ENCODE data around the gene ATG12. TPM values are rescaled to one million over a fixed set of nuclear protein-coding genes. Genes with fewer than 3 reads are reported as not detected.
"Not testable (repeated sequence)": the region's sequence is repeated elsewhere in the genome, so short reads cannot be mapped to it uniquely, and the experiment has no call there.

Gene ATG12
- 62.8 TPM for polyA plus RNA-seq (2013, experiment 1 of 2; ENCODE audit: insufficient read length)
- 65.6 TPM for polyA plus RNA-seq (2013, experiment 2 of 2; ENCODE audit: insufficient read length)

- DNase-seq, result peak; percentile 93
Measured at GRCh38 chr5:115841382-115842088, at the start of gene ATG12, which contains the start of gene AP3S1. Gene ATG12, minus strand, starts transcription at chr5:115841565. Its CDS starts 13 bp downstream, at chr5:115841552. Gene AP3S1, plus strand, starts transcription at chr5:115841935. Its CDS starts 103 bp downstream, at chr5:115842038.

GRCh38 chr5:115888027-115888426 lies 46.7 kb upstream of the ATG12 start:
- peak; percentile 25 for DNase-seq

- DNase-seq, result not testable (repeated sequence)
Measured at GRCh38 chr5:115885208-115885607, 43.8 kb upstream of the ATG12 start.

GRCh38 chr5:115884704-115885103 lies 43.3 kb upstream of the ATG12 start:
- no peak for DNase-seq

- DNase-seq, result not testable (repeated sequence)
Measured at GRCh38 chr5:115882434-115882833, 41.1 kb upstream of the ATG12 start.

GRCh38 chr5:115877342-115877741 lies 36.0 kb upstream of the ATG12 start:
- DNase-seq, result not testable (repeated sequence)

- no peak for DNase-seq
Measured at GRCh38 chr5:115875447-115875846, 34.1 kb upstream of the ATG12 start.

GRCh38 chr5:115873392-115873791 lies 32.0 kb upstream of the ATG12 start:
- peak; percentile 15 for DNase-seq

GRCh38 chr5:115872447-115872846 lies 31.1 kb upstream of the ATG12 start:
- DNase-seq, result no peak

GRCh38 chr5:115869256-115869795 lies 28.0 kb upstream of the ATG12 start:
- no peak for DNase-seq

GRCh38 chr5:115859378-115859777 lies 18.0 kb upstream of the ATG12 start:
- DNase-seq, result peak; percentile 52

GRCh38 chr5:115858396-115858795 lies 17.0 kb upstream of the ATG12 start:
- no peak for DNase-seq

- DNase-seq, result peak; percentile 89
Measured at GRCh38 chr5:115857626-115858349, 16.4 kb upstream of the ATG12 start.

- DNase-seq, result no peak
Measured at GRCh38 chr5:115857057-115857479, 15.7 kb upstream of the ATG12 start.

GRCh38 chr5:115855959-115856358 lies 14.6 kb upstream of the ATG12 start:
- DNase-seq, result no peak

GRCh38 chr5:115854139-115854538 lies 12.8 kb upstream of the ATG12 start:
- DNase-seq, result no peak

- no peak for DNase-seq
Measured at GRCh38 chr5:115850744-115851416, 9.5 kb upstream of the ATG12 start.

GRCh38 chr5:115849258-115849798 lies 8.0 kb upstream of the ATG12 start:
- DNase-seq, result no peak

- DNase-seq, result no peak
Measured at GRCh38 chr5:115847290-115847689, 5.9 kb upstream of the ATG12 start.

- no peak for DNase-seq
Measured at GRCh38 chr5:115844321-115844817, 3.0 kb upstream of the ATG12 start.

- no peak for DNase-seq
Measured at GRCh38 chr5:115843444-115844130, 2.2 kb upstream of the ATG12 start.

GRCh38 chr5:115842952-115843351 lies 1.6 kb upstream of the ATG12 start:
- DNase-seq, result no peak

Measured in fibroblast of skin of scalp (primary cell).